HPDE6-E6E7 (cell line): ENCODE measurements around the gene S100A10.

Experiments
- DNase-seq: peaks from one replicate; pipeline ENCODE4 v3.0.0; 2011; ENCODE audit warnings: missing footprints; ENCODE audit errors: extremely low spot score

The S100A10 gene

DNA sequence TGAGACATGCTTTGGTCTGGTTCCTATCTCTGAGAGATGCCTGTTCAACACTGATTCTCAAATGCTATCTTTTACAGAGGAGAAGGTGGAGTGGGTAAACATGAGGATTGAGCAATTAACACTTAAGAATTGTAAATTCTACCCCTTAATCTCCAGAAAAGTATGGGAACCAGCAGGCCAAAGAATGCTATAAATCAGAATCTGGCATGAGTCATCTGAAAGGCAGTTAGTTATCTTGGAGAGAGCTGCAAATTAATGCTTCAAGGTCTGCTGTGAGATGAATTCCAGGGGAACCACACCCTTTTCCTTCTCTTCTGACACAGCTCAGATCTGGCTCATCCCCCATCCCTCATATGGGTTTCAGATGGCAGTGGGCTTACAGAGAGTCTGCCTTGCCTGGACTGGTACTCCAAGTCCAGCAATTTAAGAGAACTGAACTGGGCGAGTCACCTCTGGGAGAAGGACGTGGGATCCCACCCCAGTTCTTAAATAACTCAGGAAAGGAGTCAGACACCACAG, 5.2 kb downstream of the S100A10 start:
- DNase-seq: no peak

DNA sequence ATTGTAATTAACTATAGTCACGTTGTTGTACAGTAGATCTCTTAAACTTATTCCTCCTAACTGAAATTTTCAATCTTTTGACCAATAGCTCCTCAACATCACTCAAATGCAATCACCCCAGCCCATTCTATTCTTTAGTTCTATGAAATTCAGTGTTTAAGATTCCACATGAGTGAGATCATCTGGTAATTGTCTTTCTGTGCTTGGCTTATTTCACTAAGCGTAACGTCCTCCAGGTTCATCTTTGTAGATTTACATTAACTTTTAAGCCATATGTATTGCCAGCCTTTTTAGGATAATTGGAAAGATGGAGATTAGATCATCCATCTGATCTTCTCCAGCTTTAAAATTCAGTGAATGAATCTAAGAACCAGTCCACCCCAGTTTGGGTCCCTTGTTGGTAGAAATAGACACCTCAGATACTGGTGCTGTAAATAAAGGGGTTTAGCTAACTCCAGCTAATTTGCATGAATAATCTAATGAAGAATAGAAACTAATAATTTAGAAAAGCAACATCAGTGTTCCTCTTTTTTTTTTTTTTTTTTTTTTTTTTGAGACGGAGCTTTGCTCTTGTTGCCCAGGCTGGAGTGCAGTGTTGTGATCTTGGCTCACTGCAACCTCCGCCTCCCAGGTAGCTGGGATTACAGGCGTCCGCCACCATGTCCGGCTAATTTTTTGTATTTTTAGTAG, 7.0 kb downstream of the S100A10 start:
- DNase-seq: no peak

DNA sequence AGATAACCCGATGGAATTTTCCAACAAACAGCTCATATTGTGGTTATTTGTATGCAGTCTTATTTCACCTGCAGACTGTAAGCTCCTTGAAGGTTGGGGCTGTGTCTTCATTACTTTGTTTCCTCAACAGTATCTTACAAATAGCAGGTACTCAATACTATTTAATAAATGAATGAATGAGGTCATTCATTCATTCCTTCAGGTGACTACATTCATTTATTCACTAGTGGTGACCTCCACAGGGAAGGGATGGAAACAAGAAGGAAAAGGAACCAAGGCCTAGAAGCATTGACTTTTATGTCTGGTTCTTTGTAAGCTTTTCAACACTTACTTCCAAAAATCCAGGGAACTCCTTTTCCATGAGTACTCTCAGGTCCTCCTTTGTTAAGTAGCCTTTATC, 7.9 kb downstream of the S100A10 start:
- no peak for DNase-seq

DNA sequence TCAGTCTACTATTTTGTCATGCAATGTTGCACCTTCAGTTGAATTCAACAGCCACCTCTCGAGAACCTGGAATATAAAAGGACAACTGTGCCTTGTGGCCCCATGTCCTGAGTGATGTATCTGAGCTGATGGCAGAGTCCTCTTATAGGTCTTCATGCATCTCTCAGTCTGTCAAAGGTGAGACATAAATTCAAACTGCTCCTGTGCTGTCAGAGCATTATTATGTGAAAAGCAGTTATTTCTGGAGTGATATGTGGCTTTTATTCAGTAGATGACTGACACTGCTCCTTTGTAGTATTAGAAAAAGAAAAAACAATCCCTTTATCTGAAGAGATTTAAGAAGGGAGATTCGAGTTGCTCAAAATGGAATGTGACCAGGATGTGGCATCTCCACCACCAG, 8.4 kb downstream of the S100A10 start:
- DNase-seq: no peak

DNA sequence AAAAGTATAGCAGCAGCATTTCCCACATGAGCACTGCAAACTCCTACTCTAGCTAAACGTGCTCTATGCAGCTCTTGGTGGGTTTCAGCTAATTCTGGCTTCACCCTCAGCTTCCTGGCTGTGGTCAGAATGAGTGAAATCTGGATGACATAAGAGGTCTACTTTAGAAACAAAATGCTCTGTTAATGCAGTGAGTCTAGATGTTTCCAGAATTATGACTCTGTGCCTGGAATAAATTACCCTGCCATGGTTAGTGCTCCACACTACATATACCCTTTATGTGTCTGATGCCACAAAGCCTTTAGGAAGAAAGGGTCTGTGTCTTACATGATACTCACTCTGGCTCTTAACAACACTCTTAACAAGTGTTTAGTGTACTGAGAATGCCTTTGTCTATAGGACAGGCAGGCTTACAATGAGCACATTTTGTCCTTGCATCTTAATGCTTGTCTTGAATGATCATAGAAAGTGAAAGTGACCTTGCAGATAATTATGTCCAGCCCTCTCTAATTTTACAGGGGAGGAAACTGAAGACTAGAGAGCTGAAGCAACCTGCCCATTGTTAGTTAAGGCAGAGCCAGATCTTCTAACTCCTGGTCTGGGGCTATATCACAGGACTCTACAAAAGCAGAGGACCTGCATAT, 9.2 kb downstream of the S100A10 start:
- DNase-seq: no peak

DNA sequence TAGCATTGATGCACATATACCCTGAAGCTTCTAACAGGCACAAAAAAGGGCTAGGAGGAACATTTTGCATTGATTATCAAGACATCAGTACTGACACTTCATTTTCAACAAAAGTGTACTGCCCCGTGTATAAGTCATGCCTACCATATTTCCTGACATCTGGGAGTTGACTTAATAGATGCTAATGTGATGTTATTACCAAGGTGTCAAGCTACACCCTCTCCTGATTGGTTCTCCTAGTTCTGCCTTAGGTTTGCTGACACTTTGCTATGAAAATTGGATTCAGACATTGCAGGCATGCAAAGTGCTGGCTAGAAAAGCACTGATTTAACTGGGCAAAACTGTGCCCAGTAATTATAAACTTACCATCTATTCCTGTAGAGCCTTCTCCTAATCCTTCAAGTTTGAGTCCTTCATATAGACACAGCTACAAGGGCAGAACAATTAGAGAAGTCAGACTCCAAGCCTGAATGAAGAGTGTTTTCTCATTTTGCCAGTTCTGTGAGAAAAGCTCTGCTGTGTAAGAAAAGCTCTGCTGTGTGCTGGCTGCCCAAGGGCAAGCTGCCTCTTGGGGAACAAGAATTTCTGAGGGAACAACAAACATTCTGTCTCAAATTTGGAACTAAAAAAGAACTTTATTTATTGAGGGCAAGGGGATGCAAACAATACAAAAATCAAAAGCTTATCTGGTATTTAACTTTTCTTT, 11.2 kb downstream of the S100A10 start:
- no peak for DNase-seq

DNA sequence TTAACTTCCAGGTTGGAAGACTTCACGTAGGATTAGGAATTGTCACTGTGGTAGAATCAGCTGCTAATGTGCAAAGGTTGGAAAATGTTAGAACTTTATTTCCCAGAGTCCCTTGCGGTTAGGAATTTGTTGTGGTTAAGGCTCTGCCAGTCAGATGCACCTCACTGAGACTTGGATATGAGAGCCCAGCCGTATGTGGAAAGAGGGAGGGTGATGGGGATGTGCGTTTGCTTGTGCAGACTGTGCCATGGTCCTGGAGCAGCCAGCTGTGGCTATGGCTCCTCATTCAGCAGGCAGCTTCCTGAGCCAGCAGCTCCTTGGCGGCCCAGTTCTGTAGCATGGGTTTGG, 12.5 kb downstream of the S100A10 start:
- no peak for DNase-seq

DNA sequence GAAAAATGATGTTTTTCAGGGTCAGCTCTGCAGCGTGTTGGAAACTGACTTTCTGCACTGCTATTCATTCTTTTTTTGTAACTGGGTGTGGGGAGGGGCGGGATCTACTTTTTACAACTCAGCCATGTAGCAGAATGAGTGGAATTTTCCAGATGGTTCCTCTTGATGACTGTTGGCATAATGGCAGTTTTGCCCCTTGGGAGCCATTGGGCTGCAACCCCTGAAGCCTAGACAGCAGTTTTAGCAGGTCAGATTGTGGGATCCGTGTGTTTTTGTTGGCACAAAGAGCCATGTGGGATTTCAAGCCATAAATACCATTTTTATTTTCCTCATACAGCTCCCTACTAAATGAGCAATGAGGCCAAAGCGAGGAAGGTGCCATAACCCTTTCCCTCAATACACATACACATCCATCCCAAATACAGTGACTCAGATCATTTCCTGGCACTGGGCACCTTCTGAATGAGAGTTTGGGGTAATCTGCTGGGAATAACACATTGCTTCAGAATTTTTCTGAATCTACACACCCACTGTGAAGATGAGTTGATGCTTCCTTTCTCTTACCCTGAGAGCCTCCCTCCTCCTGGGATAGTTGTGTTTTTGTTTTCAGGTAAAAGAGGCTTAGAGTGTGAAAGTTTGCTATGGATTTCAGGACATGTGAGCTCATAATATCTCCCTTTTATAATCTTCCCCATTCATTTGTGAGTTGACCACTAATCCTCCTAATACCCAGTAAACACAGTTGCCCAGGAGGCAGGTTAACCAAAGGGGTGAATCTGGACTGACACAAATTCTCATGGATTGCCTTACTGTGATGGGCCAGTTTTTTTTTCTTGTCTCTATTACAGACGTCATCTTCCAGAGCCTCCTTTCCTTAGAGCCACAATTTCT, 13.1 kb downstream of the S100A10 start:
- no peak for DNase-seq

DNA sequence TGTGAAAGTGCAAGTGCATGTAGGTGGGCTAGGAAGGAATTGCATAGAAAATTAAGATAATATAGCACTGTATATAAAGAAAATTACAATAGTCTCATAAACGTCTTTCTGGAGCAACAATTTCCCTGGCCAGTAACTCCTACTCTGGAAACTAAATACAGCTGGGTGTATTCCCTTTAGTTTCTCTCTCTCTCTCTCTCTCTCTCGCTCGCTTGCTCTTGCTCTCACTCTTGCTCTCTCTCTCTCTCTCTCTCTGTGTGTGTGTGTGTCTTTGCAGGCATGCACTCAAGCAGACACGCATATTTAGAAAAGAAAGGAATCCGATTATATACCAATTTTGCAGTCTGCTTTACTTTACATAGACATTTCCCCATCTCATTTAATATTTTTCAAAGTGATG, 14.7 kb downstream of the S100A10 start:
- DNase-seq: no peak

DNA sequence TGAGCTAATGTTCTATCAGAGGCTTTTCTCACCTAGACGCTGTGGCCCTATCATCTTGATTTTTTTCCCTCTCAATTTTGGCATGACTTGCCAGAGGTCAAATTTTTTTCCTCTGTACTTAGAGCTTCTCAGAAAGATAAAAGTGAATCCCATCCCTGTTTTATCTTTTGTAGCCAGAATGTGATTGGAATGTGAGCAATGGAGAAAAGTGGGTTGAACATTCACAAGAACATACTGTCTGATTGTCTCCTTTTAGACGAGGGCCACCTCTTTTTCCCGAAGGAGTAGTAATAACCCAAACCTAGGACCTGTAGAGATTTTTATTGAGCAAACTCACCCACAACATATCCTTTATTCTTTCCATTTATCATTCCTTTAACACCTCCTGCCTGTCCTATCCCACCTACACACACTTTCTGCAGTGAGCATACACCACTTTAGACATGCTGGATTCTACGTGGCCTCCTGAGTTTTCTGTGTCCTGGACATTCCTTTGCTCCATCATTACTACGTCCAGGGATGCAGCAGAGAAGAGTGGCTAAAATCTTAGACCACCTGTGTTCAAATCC, 15.9 kb downstream of the S100A10 start:
- no peak for DNase-seq

DNA sequence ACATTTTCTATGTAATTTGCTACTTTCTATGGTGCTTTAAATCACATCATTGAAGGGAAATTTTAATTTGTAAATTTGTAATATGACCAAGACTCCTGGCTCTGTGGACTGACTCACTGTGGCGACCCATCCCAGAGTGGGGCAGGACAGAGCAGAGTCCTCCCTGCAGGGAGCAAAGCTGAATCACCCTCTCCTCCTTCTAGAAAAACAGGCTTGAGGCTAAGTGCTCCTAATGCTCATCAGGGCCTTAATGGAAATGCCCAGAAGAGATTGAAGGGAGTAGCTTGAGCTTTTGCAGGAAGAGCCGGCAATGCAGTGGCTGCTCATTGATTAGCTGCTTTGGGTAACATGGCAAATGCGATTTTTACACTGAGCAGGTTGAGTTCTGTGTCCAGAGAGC, 16.8 kb downstream of the S100A10 start:
- no peak for DNase-seq

DNA sequence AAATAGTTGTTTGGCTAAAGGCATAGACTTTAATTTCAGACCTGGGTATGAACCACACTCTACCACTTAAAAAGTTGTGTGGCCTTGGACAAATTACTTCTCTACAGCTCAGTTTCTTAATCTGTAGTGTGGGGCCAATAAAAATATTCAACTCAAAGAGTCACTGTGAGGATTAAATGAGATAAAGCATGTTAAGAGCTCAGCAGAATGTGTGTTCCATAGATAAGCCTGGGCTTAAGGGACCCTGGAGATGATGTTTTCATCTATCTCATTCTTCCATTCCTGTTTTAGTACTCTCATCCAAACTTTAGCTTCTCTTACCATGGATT, 17.7 kb downstream of the S100A10 start:
- no peak for DNase-seq

DNA sequence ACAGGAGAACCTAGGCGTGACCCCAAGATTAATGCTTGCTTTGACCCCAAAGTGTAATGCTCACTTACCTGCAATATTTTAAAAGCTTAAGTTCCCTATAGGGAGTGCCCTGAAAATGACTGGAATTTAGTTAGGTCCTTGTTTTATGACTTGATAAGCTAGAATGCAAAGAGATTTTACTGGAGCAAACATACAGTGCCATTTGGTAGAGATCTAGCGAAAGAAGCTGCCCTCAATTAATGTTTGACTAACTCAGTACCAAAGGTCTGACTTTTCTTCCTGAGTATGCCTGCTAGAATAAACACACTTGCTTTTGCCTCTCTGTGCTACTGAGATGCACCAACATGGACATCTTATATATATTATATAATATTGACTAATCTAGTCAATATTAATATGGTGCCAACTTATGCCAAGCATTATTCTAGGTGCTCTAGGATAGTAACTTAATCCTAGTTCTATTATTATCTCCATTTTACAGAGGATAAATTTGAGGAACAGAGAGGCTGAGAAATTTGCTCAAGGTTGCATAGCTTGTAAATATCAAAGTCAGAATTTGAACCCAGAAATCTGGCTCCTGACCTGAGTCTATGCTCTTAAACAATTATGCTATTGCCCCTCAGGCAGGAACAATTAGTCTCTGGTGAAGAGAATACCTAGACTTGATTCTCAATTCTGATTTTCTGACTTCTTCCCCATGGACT, 18.2 kb downstream of the S100A10 start:
- DNase-seq: no peak

DNA sequence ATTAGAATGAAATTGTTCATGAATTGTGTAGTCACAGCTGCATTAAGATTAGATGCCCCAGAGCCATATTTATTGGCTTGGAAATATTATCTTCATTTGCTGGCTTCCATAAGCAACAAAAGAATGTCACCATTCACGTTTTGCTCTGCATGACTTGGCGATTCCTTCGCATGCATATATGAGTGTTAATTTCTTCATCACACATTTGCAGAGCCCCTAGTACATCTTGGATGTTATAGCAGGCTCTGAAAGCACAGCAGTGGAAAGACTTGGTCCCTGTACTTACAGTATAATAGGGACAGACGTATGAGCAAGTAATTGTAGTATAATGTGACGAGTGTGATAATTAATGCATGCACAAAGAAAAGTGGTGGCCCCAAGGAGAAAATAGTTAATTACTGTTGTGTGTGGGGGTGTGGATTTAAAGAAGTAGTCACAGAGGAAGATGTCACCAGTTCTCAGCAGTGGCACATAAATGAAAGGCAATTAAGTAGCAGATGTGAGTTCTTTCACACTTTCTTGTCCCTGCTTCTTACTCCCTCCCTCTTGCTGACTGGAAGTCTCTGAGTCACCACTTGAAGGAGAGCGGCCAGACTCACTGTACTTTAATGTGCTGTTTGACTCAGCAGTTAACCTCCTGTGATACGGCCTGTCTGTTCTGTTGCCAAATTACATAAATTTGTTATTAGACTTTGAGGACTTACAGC, 21.0 kb downstream of the S100A10 start:
- DNase-seq: peak; percentile 79

DNA sequence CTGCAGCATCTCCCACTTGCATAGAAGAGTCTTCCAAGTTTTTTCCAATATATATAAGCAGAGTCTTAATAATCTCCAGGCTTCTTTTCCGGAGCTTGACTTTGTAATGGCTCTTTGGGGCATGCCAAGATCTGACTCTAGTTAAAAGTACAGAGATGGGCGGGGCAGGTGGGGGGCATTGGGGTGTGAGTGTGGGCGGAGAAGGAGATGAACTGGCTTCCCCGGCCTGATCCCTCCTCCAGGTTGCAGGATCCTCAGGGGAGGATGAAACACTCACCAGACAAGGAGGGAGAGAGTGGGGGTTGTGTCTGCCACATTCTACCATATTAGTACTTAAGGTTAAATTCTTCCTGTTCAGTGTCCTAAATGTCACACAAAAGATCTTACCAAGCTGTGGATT, 23.0 kb downstream of the S100A10 start:
- DNase-seq: no peak

DNA sequence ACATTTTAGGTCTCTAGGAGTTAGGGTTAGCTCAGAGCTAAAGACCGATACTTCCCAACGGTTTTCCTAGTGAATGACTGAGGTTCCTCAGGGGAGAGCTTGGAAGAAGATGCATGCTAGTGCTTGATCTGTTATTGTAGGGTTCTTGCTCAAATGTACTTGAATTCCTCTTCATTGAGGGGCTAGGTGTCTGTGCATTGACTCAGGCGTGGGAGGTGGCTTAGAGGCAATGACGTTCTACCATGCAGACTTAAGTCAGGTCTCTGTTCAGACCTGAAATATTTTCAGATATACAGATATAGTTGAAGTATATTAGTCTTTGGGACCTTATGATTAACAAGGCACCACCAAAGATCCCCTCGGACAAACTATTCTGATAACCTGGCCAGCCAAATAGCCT, 23.5 kb downstream of the S100A10 start:
- DNase-seq: no peak

DNA sequence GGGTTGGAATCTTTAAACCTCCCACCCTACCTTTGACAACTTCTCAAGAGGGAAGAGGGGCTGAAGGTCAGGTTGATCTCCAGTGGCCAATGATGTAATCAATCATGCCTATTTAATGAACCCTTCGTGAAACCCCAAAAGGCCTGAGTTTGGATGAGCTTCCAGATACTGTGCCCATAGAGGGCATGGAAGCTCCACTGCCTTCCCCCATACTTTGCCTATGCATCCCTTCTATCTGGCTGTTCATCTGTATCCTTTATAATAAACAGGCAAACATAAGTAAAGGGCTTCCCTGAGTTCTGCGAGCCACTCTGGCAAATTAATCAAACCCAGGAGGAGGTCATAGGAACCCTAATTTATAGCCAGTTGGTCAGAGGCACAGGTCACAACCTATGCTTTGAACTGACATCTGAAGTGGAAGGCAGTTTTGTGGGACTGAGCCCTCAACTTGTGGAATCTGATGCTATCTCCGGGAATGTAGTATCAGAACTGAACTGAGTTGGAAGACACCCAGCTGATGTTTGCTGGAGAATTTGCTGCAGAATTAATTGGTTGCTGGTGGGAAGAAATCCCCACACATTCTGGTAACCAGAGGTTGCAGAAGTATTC, 24.8 kb downstream of the S100A10 start:
- DNase-seq: no peak

DNA sequence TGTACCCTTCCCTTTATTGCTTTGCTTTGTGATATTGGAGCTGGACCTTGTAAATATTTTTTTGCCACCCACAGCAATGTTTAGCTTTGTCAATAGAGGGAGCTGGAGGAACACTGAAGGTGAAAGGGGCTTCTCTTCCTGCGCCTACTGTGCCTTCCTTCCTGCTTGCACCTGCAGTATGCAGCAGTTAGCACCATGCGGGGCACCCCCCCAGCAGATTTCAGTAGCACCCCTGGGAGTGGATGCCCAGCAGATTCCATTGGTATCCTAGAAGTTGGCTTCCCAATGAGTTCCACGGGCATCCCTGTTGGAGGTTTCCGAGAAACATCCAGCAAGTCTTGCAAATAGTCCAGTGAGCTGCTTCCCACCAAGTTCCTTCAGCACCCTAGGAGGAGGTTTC, 25.6 kb downstream of the S100A10 start:
- DNase-seq: no peak

DNA sequence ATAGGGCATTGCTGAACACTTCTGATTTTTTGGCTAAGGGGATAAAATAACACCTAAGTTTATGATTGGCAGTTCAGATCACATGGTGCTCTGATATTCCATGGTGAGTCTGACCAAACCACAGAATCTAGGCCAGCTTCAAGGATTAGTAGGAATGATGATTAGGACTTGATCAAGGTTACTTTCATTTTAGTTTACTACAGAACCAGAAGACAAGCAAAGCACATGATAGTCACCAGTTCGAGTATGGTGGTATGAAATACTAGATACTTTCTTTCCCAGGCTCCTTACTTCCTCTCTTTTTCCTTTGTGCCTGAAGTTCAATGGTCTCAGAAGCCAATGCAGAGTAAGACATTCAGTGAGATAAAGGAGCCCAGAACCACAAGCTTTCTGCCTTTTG, 26.6 kb downstream of the S100A10 start:
- no peak for DNase-seq

DNA sequence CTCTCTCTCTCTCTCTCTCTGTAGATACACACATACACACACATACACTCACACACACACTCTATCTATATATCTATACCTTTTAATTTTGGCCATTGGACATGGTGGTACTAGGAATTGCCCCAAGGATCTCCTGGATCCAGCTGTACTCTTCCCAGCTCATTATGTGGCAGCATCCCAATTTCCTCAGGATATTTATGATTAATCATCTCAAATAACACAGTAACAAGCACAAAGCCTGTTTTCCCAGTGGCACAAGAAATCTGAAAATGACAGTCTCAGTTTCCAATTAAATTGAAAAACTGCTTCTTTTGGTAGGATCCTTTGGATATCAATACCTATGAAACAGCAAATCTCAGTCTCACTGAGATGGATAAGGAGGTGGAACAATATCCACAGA, 27.6 kb downstream of the S100A10 start:
- no peak for DNase-seq
